Measurements from ENCODE around the gene C17orf113. TPM values are rescaled to one million over a fixed set of nuclear protein-coding genes. Genes with fewer than 3 reads are reported as not detected.

The C17orf113 gene
- total and polyA plus RNA-seq, 2 of the 4 experiments (the other 2 are of a cell fraction) = under 0.01 to 0.03 TPM

GRCh38 chr17:42019509-42020404 is 30.6 kb downstream of the C17orf113 start, which contains the start of gene NKIRAS2:
Gene NKIRAS2, plus strand, starts transcription at chr17:42020090. Its CDS starts 1,488 bp downstream, at chr17:42021578.
- Histone ChIP-seq H2BK15ac (ENCODE audit: low read depth, low read length) (no peak within 1 kb of the TSS; the same call in 2 of the 3 replicates), H2AFZ (replicated peaks; ENCODE audit: low read length, poor library complexity) (peak within 1 kb of the TSS; percentile 87), H3K27me3 (ENCODE audit: control insufficient read depth, insufficient read depth, low read length) (no peaks in the 10 kb centered on the region), H4K8ac (ENCODE audit: low read depth in 2 of 2, low read length in 2 of 2) (peak within 1 kb of the TSS; percentile 88 to 90), H3K18ac (ENCODE audit: low read depth, low read length) (no peak within 1 kb of the TSS; the same call in 1 of the 2 replicates), H2AK5ac (ENCODE audit: low read depth, low read length) (no peak within 1 kb of the TSS), H4K91ac (ENCODE audit: insufficient read depth, low read depth, low read length) (peak within 1 kb of the TSS; percentile 29), H3K27ac (ENCODE audit: insufficient read depth, low read length) (peak within 1 kb of the TSS; percentile 72), H3K36me3 (ENCODE audit: control insufficient read depth, insufficient read depth, low read length) (peaks cover 18% of the 10 kb centered on the region), H3K14ac (replicated peaks; ENCODE audit: low read depth, low read length) (peak within 1 kb of the TSS; percentile 71), H4K5ac (ENCODE audit: low read depth, low read length) (peak within 1 kb of the TSS; percentile 79), H3K4ac (ENCODE audit: low read depth, low read length) (peak within 1 kb of the TSS; percentile 65), H3K9me1 (ENCODE audit: insufficient read depth, low read length) (peaks cover 8% of the 10 kb centered on the region), H2AK9ac (replicated peaks; ENCODE audit: low read depth, low read length, poor library complexity) (peak within 1 kb of the TSS; percentile 86), H3K4me2 (ENCODE audit: low read depth, low read length) (peak within 1 kb of the TSS; percentile 80), H2BK120ac (ENCODE audit: low read depth, low read length) (peak within 1 kb of the TSS; percentile 23), H4K20me1 (ENCODE audit: insufficient read depth, low read length) (peaks cover 8% of the 10 kb centered on the region; the same call in 1 of the 2 replicates), H3K56ac (ENCODE audit: extremely low read depth, insufficient read depth, low read length) (peak within 1 kb of the TSS; percentile 87), H3K9ac (ENCODE audit: low read depth, low read length) (peak within 1 kb of the TSS; percentile 83), H3K4me3 (ENCODE audit: insufficient read depth, low read depth, low read length) (peak within 1 kb of the TSS; percentile 87), H3K23ac (ENCODE audit: low read depth, low read length) (peak within 1 kb of the TSS; percentile 67; the same call in 1 of the 2 replicates), H3K4me1 (ENCODE audit: control insufficient read depth, insufficient read depth, low read length) (peaks cover 3% of the 10 kb centered on the region; the same call in 1 of the 2 replicates), H2BK5ac (ENCODE audit: low read depth, low read length, poor library complexity, severe bottlenecking) (peak within 1 kb of the TSS; percentile 49), H3K9me3 (ENCODE audit: control insufficient read depth, insufficient read depth, low read length) (no peaks in the 10 kb centered on the region), H3K79me1 (ENCODE audit: low read depth in 1 of 2, low read length in 2 of 2) (peaks cover 12 to 50% of the 10 kb centered on the region in 2 experiments), H2BK20ac (ENCODE audit: low read depth, low read length) (no peak within 1 kb of the TSS)
- dilution Hi-C loops (cut with HindIII; ENCODE audit: low sequenced_read_pairs, unreplicated experiment) = no loop called here
- WGBS, 2 experiments (ENCODE audit: extremely low coverage in 2 of 2, insufficient read length in 1 of 2) = 8% methylated on average over 15 of the region's 49 CpGs; no CpG with 5 or more reads in 1 of the 2 experiments
- peak; percentile 60 for TF ChIP-seq POLR2A (IDR thresholded peaks at IDR 0.05; ENCODE audit: low read depth, low read length)
- TF ChIP-seq USF2 (IDR thresholded peaks at IDR 0.05; ENCODE audit: low read depth, low read length) = no peak
- peak; percentile 90 for TF ChIP-seq MAZ (IDR thresholded peaks at IDR 0.05; ENCODE audit: borderline replicate concordance, low read depth, low read length)
- 0 out of 2 replicates have a peak, but pooled peaks have one; percentile 33 for TF ChIP-seq MAFK (IDR thresholded peaks at IDR 0.05; ENCODE audit: low read depth, low read length)
- TF ChIP-seq CTCF (conservative IDR thresholded peaks at IDR 0.05; ENCODE audit: low read depth, low read length) = peak; percentile 88
- DNase-seq (peak; percentile 85), ATAC-seq (ENCODE audit: low read depth) (peak; percentile 83)
- intact Hi-C loops (cut with micrococcal nuclease) = no loop called here
- in situ Hi-C loops (cut with MboI; ENCODE audit: low sequenced_read_pairs) = no loop called here
- BruUV-seq (replicated peaks) = no TSS peak
- ChIA-PET POLR2A (ENCODE audit: unreplicated experiment) (interaction anchor here (0.5 to 1.8 kb wide), 3 partner anchors 53 to 840 kb away, joined by 3 to 8 read pairs (median 3); partner anchors contain the start of gene CNP), CTCF (interaction anchor here (0.5 to 1.0 kb wide), 8 partner anchors 9 to 323 kb away, joined by 3 to 5 read pairs (median 3); no protein-coding TSS in a partner anchor)

Measured in IMR-90 (cell line).